Fibroblast of skin of back (primary cell): ENCODE results near the gene TFB1M.
"Not testable (repeated sequence)": the region's sequence is repeated elsewhere in the genome, so short reads cannot be mapped to it uniquely, and the experiment has no call there.

Experiments used
- DNase-seq: peaks from one replicate; pipeline ENCODE4 v3.0.0-alpha.2; 2013

The TFB1M gene

GRCh38 chr6:155235087-155235486, 79.2 kb downstream of the TFB1M start:
- DNase-seq = no peak

DNA sequence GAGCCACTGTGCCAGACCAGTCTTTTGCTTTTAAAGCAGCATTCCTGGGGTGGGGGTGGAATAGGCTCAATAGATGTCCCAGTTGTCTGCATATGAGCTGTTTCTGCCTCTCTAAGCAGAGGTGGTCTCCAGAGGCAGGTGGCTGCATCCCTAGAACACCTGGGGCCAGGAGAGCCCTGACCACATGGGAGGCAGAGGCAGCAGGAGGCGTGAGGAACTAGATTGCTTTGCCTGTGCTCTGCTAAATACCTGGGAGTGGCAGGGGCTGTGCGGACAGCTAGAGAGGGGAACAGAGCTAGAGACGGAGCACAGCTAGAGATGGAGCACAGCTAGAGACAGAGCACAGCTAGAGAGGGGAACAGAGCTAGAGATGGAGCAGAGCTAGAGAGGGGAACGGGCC, 79.6 kb downstream of the TFB1M start:
- DNase-seq = no peak

DNA sequence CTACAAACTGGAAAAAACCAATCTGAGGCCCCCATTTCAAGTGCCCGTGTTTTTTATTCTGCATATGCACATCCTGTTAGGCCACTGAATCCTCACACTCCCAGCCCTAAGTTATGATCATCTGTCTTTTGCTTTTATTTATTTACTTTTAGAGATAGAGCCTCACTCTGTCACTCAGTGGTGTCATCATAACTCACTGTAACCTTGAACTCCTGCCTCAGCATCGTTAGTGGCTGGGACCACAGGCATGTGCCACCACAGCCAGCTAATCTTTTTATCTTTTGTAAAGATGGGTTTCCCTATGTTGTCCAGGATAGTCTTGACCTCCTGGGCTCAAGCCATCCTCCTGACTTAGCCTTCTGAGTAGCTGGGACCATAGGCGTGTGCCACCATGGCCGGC, 80.1 kb downstream of the TFB1M start:
- DNase-seq = no peak

- DNase-seq = no peak
Measured at GRCh38 chr6:155232848-155233247, 81.4 kb downstream of the TFB1M start.

- not testable (repeated sequence) for DNase-seq
Measured at GRCh38 chr6:155230975-155231374, 83.3 kb downstream of the TFB1M start.

DNA sequence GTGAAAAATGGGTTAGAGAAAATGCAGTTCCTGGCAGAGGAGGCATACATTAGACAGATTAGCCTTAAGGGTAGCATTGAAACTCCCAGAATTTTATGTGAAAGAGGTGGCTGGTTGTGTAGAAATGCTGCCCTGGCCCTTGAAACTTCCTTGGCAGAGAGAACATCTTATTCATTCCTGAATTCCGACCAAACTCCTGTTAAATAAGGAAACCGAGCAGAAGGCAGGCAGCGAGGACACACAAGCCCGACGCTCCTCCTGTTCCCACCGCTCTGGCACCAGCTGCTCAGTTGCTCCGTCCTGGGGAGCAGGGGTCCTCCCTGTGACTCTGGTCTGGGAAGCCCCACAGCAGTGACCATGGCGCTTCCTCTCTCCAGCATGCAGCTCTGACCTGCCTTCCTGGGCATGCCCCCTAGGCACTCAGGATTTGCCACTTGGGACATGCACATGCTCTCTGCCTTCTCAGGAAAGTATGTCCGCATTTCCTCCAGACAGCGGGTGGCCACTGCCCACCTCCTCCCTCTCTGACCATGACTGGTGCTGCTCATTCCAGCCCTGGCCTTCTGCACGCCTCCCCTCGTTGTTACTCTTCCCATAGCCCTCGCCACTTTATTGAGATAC, 85.6 kb downstream of the TFB1M start:
- no peak for DNase-seq

GRCh38 chr6:155227046-155227445, 87.2 kb downstream of the TFB1M start:
- DNase-seq = no peak

- DNase-seq = no peak
Measured at GRCh38 chr6:155224618-155225017, 89.7 kb downstream of the TFB1M start.

GRCh38 chr6:155223646-155224451, 90.4 kb downstream of the TFB1M start:
- DNase-seq = peak; percentile 84

DNA sequence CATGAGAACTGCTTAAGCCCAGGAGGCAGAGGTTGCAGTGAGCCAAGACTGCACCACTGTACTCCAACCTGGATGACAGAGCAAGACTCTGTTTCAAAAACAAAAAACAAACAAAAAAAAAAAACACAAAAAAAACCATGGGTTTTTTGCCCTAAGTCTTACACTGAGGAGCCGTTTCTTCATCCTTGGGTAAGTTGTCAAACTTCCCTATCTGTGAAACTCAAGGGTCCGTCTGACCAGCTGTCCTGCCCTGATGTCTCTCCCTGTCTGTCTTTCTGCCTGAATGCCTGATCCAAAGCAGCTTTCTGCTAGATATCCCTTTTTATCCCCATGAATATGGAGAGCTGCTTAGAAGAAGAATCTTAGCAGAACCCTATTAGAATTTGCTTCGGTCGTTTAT, 91.8 kb downstream of the TFB1M start:
- DNase-seq = no peak

GRCh38 chr6:155221086-155221485, 93.2 kb downstream of the TFB1M start:
- DNase-seq = no peak

DNA sequence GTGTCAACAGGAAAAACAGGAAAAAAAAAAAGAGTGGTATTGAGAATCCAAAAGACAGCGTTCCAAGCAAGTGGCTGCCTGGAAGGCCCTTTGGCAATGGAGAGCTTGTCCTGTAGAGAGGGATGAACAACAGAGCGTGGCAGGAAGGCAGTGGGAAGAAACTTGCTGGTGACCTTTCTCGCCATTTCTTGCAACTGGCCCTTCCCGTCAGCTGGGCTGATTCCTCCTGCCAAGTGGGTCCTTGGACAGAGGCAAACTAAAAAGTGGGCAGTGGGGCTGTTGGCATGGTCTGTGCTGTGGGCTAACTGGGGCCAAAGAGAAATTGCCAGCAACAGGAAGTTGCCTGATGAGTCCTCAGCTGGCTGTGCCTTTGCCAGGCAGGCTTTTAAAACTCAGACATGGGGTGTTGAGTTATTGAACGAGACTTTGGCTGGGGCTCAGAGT, 94.4 kb downstream of the TFB1M start:
- no peak for DNase-seq

- no peak for DNase-seq
Measured at GRCh38 chr6:155219299-155219698, 95.0 kb downstream of the TFB1M start.

- not testable (repeated sequence) for DNase-seq
Measured at GRCh38 chr6:155218711-155219110, 95.6 kb downstream of the TFB1M start.

GRCh38 chr6:155216312-155217046, 97.8 kb downstream of the TFB1M start:
- DNase-seq = no peak

DNA sequence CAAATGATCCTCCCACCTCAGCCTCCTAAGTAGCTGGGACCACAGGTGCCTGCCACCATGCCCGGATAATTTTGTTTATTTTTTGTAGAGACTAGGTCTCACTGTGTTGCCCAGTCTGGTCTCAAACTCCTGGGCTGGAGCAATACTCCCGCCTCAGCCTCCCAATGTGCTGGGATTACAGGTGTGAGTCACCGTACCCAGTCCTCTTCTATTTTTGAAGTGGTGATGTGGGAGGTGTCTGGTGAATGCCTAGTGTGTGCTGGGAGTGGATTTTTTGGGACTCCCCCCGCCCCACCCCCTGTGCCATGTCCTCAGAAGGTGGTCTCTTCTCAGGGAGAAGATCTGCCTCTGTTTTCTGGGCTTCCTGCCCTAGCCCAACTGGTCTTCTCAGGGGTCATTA, 98.4 kb downstream of the TFB1M start:
- no peak for DNase-seq

DNA sequence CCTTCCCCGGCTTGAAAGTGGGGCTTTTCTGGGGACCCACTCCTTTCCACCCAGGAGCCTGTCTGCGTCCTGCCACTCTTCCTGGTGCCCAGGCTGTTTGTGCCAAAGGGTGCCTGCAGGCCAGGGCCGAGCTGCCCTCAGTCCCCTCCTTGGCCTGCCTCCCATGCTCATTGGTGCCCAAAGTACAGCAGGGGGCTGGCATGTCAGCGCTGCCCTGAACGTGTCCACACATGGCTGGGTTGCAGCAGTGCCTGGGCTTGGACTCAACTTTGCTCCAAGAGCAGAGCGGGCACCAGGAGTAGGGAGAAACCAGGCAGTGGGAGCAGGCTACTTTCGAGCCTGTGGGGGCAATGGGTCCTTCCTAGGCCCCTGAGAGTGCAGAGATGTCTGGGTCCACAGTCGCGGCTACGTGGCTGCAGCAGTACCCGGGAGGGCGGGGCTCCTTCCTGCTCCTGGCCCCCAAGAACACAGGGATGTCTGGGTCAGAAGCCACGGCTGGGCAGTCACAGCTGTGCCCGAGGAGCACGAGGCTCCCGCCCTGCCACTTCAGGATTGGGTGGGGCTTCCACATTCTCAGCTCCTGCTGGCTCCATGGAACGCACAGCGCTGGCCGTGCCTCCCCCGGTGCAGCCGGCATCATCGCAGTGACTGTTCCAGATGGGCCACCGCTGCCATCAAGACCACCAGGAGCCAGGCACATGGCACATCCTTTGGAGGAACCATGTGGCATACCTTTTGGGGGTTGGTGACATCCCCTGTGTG, 100.5 kb downstream of the TFB1M start:
- DNase-seq = no peak

DNA sequence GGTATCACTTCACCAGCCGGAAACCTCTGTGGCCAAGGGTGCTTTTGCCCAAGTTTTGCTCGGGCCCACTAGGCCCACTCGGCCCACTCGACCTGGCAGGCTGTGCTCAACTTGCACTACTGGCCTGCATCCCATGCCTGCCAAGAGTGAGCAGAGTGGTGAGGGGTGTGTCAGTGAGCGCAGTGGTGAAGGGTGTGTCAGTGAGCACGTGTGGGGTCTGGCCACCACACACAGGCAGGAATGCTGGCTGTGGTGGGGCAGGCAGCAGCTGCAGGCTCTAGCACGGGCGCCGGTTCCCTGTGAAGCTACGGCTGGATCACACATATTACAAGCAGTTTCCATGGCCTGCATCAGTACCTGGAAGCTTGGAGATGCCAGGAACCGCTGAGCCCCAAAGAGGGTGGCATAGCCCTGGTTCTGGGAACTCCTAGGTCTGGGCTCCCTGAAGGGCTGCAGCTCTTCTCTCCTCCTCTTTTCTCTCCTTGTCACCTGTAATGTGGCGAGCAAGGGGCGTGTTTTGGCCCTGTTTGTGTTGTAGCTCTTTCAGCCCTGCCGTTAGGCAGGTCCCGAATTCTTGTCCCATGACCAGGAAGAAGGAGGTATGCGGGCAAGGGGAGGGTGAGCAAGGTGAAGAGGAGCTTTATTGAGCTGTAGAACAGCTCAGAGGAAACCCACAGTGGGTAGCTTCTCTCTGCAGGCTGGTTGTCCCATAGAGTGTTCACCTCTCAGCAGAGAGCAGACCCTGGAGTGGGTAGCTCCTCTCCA, 101.5 kb downstream of the TFB1M start:
- DNase-seq = peak; percentile 67

DNA sequence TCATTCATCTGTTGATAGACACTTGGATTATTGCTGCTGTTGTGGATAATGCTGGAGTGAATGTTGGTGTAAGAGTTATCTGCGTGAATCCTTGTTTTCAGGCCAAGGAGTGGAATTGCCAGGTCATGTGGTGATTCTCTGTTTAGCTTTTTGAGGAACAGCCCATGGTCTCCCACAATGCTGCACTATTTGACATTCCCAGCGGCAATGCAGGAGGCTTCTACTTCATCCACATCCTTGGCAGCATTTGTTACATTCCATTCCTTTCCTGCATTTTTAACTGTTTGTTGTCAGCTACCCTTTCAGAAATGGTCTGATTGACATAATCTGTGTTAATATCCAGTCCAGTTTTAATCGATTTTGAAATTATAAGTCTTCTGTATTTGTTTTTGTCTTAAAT, 102.2 kb downstream of the TFB1M start:
- DNase-seq = peak; percentile 42

DNA sequence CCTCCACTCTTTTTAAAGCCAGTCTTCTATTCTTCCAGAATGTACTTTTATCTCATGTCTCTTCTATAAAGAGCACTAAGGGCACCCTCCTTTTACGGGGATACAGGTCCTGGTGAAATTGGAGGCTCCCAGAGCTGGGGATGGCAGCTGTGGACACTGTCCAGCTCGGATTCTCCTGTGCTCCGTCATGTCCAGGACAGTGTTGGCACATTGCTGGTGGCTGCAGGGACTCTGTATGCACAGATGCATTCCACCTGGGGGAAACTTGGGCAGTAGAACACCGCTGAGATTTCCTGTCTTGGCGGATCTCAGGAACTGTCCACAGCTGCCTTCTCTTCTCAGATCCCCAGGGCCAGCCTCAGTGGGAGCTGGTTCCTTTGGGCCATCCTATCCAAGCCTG, 107.1 kb downstream of the TFB1M start:
- DNase-seq = no peak
